Panc1 (cell line): ENCODE results near the gene SLC35A2. TPM values are rescaled to one million over a fixed set of nuclear protein-coding genes. Genes with fewer than 3 reads are reported as not detected.

ENCODE experiments used
- ATAC-seq: fragments of 200-7000 bp; cut with Tn5 transposase; 2 replicates; pipeline ENCODE4 v1.9.1; 2020; ENCODE audit warnings: mild to moderate bottlenecking, moderate library complexity
- BruUV-seq: library from RNA; stranded (reverse); fragments of 400-500 nt; replicated peaks from 2 replicates; lab custom pipeline; 2021; lab: Mats Ljungman, UMichigan
- CTCF ChIA-PET: fragments of 300-600 bp; sonication (Branson Sonifier 250); formaldehyde crosslinking; loops from one replicate; lab custom pipeline; 2022; ENCODE audit warnings: antibody characterized with exemption; lab: Charles Lee
- POLR2A ChIA-PET: fragments of 300-600 bp; sonication (Branson Sonifier 250); formaldehyde crosslinking; loops from one replicate; lab custom pipeline; 2022; ENCODE audit warnings: antibody characterized with exemption; lab: Charles Lee
- DNase-seq: peaks from one replicate; pipeline ENCODE4 v3.0.0-alpha.2; 2010; ENCODE audit warnings: low read depth, low spot score
- H3K27ac ChIP-seq: 2 replicates; pipeline ENCODE4 v1.5.1; 2011; ENCODE audit warnings: mild to moderate bottlenecking, low read length, inconsistent platforms
- H3K27me3 ChIP-seq: fragments of 200-500 bp; sonication (Bioruptor generic); 2 replicates; pipeline ENCODE4 v1.6.0; 2014; ENCODE audit warnings: low read length, inconsistent platforms; ENCODE audit not compliant: control insufficient read depth, insufficient read depth
- H3K36me3 ChIP-seq: fragments of 200-500 bp; sonication (Bioruptor generic); 2 replicates; pipeline ENCODE4 v1.5.1; 2014; ENCODE audit warnings: inconsistent platforms, mild to moderate bottlenecking, low read length, moderate library complexity; ENCODE audit not compliant: control insufficient read depth, insufficient read depth
- H3K4me1 ChIP-seq: 2 replicates; pipeline ENCODE4 v1.5.1; 2011; ENCODE audit warnings: inconsistent platforms, mild to moderate bottlenecking, low read length, moderate library complexity; ENCODE audit not compliant: control insufficient read depth, insufficient read depth
- H3K4me3 ChIP-seq, 2 experiments: 2 replicates each; pipeline ENCODE4 v1.5.1; 2011 to 2012; ENCODE audit warnings: low read depth in 2 of 2, low read length in 2 of 2, mild to moderate bottlenecking in 2 of 2, inconsistent platforms in 1 of 2, moderate library complexity in 1 of 2
- H3K9me3 ChIP-seq: fragments of 200-500 bp; sonication (Bioruptor generic); 2 replicates; pipeline ENCODE4 v1.5.1; 2014; ENCODE audit warnings: low read depth, mild to moderate bottlenecking, inconsistent platforms, low read length, moderate library complexity; ENCODE audit not compliant: control insufficient read depth, insufficient read depth
- CTCF ChIP-seq: fragments of 450-650 bp; IDR thresholded peaks from 2 replicates; pipeline ENCODE4 v1.5.1; 2017; ENCODE audit warnings: mild to moderate bottlenecking
- POLR2AphosphoS5 ChIP-seq: IDR thresholded peaks from 2 replicates; pipeline ENCODE4 v1.6.1; 2012; ENCODE audit warnings: mild to moderate bottlenecking, low read depth, low read length, moderate library complexity
- REST ChIP-seq, 2 experiments: IDR thresholded peaks; 2 replicates each; pipeline ENCODE4 v1.6.1; 2011 to 2012; ENCODE audit warnings: low read depth in 2 of 2, control low read depth in 1 of 2, low read length in 1 of 2, mild to moderate bottlenecking in 1 of 2, moderate library complexity in 1 of 2; ENCODE audit not compliant: insufficient read depth in 1 of 2
- SIN3A ChIP-seq: IDR thresholded peaks from 2 replicates; pipeline ENCODE4 v1.6.1; 2012; ENCODE audit warnings: low read depth, mild to moderate bottlenecking, low read length, moderate library complexity, borderline replicate concordance; ENCODE audit not compliant: insufficient read depth
- TCF7L2 ChIP-seq: IDR thresholded peaks from 2 replicates; pipeline ENCODE4 v1.6.1; 2011; ENCODE audit warnings: mild to moderate bottlenecking, low read depth, low read length, inconsistent platforms
- in situ Hi-C: cut with HindIII; loops from 2 replicates; pipeline ENCODE4 v1.10.0; 2016; ENCODE audit warnings: low sequenced_read_pairs, low pct_unique_long_range_greater_than_20kb
- intact Hi-C: fragments of 100-400 bp; cut with micrococcal nuclease; formaldehyde crosslinking; loops from one replicate; pipeline ENCODE4 v1.10.0; 2022; ENCODE audit not compliant: unreplicated experiment
- total RNA-seq: library from RNA; stranded (reverse); gene quantifications from one replicate; pipeline ENCODE4 v1.2.1, GENCODE V29; 2021; ENCODE audit not compliant: unreplicated experiment

The SLC35A2 gene
- total RNA-seq, 1 experiment from 2014 or later, result 72.4 TPM

- BruUV-seq, result no TSS peak
- H3K36me3 ChIP-seq, result no peaks in the 10 kb centered on the region; the same call in 1 of the 2 replicates
- POLR2A ChIA-PET, result interaction anchor here (0.6 kb wide), 1 partner anchor 21 kb away, joined by 20 read pairs; no protein-coding TSS in a partner anchor
Observed at GRCh38 chrX:48924270-48924669, 12.8 kb upstream of the SLC35A2 start.

GRCh38 chrX:48923771-48924170 lies 12.3 kb upstream of the SLC35A2 start:
- ChIA-PET POLR2A (no interaction called here), CTCF (no interaction called here)
- in situ Hi-C loops (no loop called here), intact Hi-C loops (no loop called here)
- TF ChIP-seq POLR2AphosphoS5, result no peak
- TF ChIP-seq REST (IDR thresholded peaks at IDR 0.05; ENCODE audit: insufficient read depth in 1 of 2, low read depth in 2 of 2, low read length in 1 of 2), result no peak
- no peak for TF ChIP-seq CTCF
- no peak for TF ChIP-seq TCF7L2
- TF ChIP-seq SIN3A, result no peak
- H3K27ac ChIP-seq, result no peak overlapping the region
- no peak for DNase-seq
- no TSS peak for BruUV-seq
- H3K9me3 ChIP-seq, result no peaks in the 10 kb centered on the region
- H3K4me1 ChIP-seq, result peaks cover 8% of the 10 kb centered on the region; the same call in 1 of the 2 replicates
- H3K36me3 ChIP-seq, result no peaks in the 10 kb centered on the region; the same call in 1 of the 2 replicates
- ATAC-seq, result no peak
- no peaks in the 10 kb centered on the region for H3K27me3 ChIP-seq
- H3K4me3 ChIP-seq, result no peak overlapping the region

More at GRCh38 chrX:48924270-48924669, 12.8 kb upstream of the SLC35A2 start:
- intact Hi-C loops (no loop called here), in situ Hi-C loops (no loop called here)
- ATAC-seq, result no peak
- no peaks in the 10 kb centered on the region for H3K27me3 ChIP-seq
- no peak for DNase-seq
- peaks cover 8% of the 10 kb centered on the region; the same call in 1 of the 2 replicates for H3K4me1 ChIP-seq
- no peaks in the 10 kb centered on the region for H3K9me3 ChIP-seq
- TF ChIP-seq CTCF, result no peak
- no peak for TF ChIP-seq POLR2AphosphoS5
- H3K4me3 ChIP-seq, result no peak overlapping the region
- no peak overlapping the region for H3K27ac ChIP-seq
- CTCF ChIA-PET, result no interaction called here
